CD8-positive, alpha-beta memory T cell (primary cell): ENCODE results near the gene PNLIPRP2. TPM values are rescaled to one million over a fixed set of nuclear protein-coding genes. Genes with fewer than 3 reads are reported as not detected.

Experiments used
- CTCF ChIA-PET: fragments of 350-600 bp; sonication (Branson Sonifier 250); formaldehyde crosslinking; loops from one replicate; lab custom pipeline; 2021; ENCODE audit warnings: antibody characterized with exemption; lab: Charles Lee
- POLR2A ChIA-PET: fragments of 350-600 bp; sonication (Branson Sonifier 250); formaldehyde crosslinking; loops from one replicate; lab custom pipeline; 2021; ENCODE audit warnings: antibody characterized with exemption; lab: Charles Lee
- DNase-seq, 5 donors: peaks; one replicate each; pipeline versions ENCODE4 v3.0.0 to v3.0.0-alpha.2; 2020 to 2022; ENCODE audit warnings: mixed read lengths in 1 of 5
- H3K27ac ChIP-seq: one replicate; pipeline ENCODE4 v1.7.0; 2013; ENCODE audit warnings: low read depth, mild to moderate bottlenecking, low read length, moderate library complexity
- H3K27me3 ChIP-seq: 2 replicates; pipeline ENCODE4 v1.7.0; 2013; ENCODE audit warnings: low read length, mild to moderate bottlenecking; ENCODE audit not compliant: insufficient read depth, poor library complexity, severe bottlenecking
- H3K36me3 ChIP-seq: 2 replicates; pipeline ENCODE4 v1.7.0; 2013; ENCODE audit warnings: mild to moderate bottlenecking, low read length, moderate library complexity; ENCODE audit not compliant: insufficient read depth
- H3K4me1 ChIP-seq: 2 replicates; pipeline ENCODE4 v1.7.0; 2013; ENCODE audit warnings: mild to moderate bottlenecking, low read length, moderate library complexity; ENCODE audit not compliant: insufficient read depth
- H3K4me3 ChIP-seq: 2 replicates; pipeline ENCODE4 v1.7.0; 2013; ENCODE audit warnings: mild to moderate bottlenecking, low read length
- H3K9me3 ChIP-seq: 2 replicates; pipeline ENCODE4 v1.7.0; 2013; ENCODE audit warnings: mild to moderate bottlenecking, low read length
- H3K27ac Mint-ChIP-seq, 8 donors: one replicate each; pipeline ENCODE4 v1.8.0; 2020 to 2021; ENCODE audit warnings: mixed read lengths in 8 of 8, mild to moderate bottlenecking in 6 of 8, inconsistent platforms in 3 of 8, moderate library complexity in 3 of 8
- H3K27me3 Mint-ChIP-seq, 2 donors: one replicate each; pipeline ENCODE4 v1.8.0; 2020 to 2021; ENCODE audit warnings: mixed read lengths in 2 of 2, mild to moderate bottlenecking in 1 of 2, moderate library complexity in 1 of 2
- H3K36me3 Mint-ChIP-seq, 3 donors: one replicate each; pipeline ENCODE4 v1.8.0; 2020 to 2021; ENCODE audit warnings: mixed read lengths in 3 of 3, inconsistent platforms in 1 of 3, mild to moderate bottlenecking in 1 of 3
- H3K4me1 Mint-ChIP-seq, 3 donors: one replicate each; pipeline ENCODE4 v1.8.0; 2020 to 2021; ENCODE audit warnings: mixed read lengths in 3 of 3, inconsistent platforms in 1 of 3, mild to moderate bottlenecking in 1 of 3
- H3K4me3 Mint-ChIP-seq, 7 donors: one replicate each; pipeline ENCODE4 v1.8.0; 2020 to 2021; ENCODE audit warnings: mixed read lengths in 7 of 7, mild to moderate bottlenecking in 6 of 7, moderate library complexity in 4 of 7, inconsistent platforms in 2 of 7
- H3K9me3 Mint-ChIP-seq, 5 donors: one replicate each; pipeline ENCODE4 v1.8.0; 2020 to 2022; ENCODE audit warnings: mixed read lengths in 5 of 5, mild to moderate bottlenecking in 3 of 5, moderate library complexity in 2 of 5, inconsistent platforms in 1 of 5
- polyA plus RNA-seq: library from polyadenylated mRNA; unstranded; fragments of 300-500 nt; fragmentation: Illumina TruSeq; gene quantifications from one replicate; pipeline ENCODE4 v1.2.3, GENCODE V29; 2021
- total RNA-seq, 2 experiments: library from RNA; stranded (reverse); gene quantifications; one replicate each; pipeline ENCODE4 v1.2.3, GENCODE V29; 2021

The PNLIPRP2 gene
- total and polyA plus RNA-seq, 3 experiments from 2014 or later: not detected

- peaks cover 0 to 2% (median 0%) of the 10 kb centered on the region in 5 donors for H3K9me3 Mint-ChIP-seq
- POLR2A ChIA-PET: no interaction called here
Observed at GRCh38 chr10:116690356-116691322, 69.9 kb downstream of the PNLIPRP2 start.

GRCh38 chr10:116691635-116692034 is 70.9 kb downstream of the PNLIPRP2 start:
- DNase-seq: no peak
- no peak overlapping the region for H3K27ac Mint-ChIP-seq
- peaks cover 0 to 3% (median 0%) of the 10 kb centered on the region in 3 donors for H3K4me1 Mint-ChIP-seq
- Histone ChIP-seq H3K4me1 (no peaks in the 10 kb centered on the region), H3K9me3 (no peaks in the 10 kb centered on the region), H3K36me3 (no peaks in the 10 kb centered on the region), H3K27ac (no peak overlapping the region), H3K4me3 (no peak overlapping the region), H3K27me3 (no peaks in the 10 kb centered on the region)
- H3K27me3 Mint-ChIP-seq: peaks cover 7% of the 10 kb centered on the region in 2 donors
- ChIA-PET POLR2A (no interaction called here), CTCF (no interaction called here)
- no peaks in the 10 kb centered on the region for H3K36me3 Mint-ChIP-seq
- no peak overlapping the region for H3K4me3 Mint-ChIP-seq
- H3K9me3 Mint-ChIP-seq: peaks cover 0 to 2% (median 0%) of the 10 kb centered on the region in 5 donors

More at GRCh38 chr10:116690356-116691322, 69.9 kb downstream of the PNLIPRP2 start:
- Histone ChIP-seq H3K27me3 (no peaks in the 10 kb centered on the region), H3K36me3 (no peaks in the 10 kb centered on the region), H3K4me1 (no peaks in the 10 kb centered on the region), H3K9me3 (no peaks in the 10 kb centered on the region), H3K27ac (no peak overlapping the region), H3K4me3 (no peak overlapping the region)
- Mint-ChIP-seq H3K4me3 (no peak overlapping the region), H3K27me3 (peaks cover 7% of the 10 kb centered on the region in 2 donors), H3K4me1 (peaks cover 0 to 3% (median 0%) of the 10 kb centered on the region in 3 donors), H3K27ac (no peak overlapping the region), H3K36me3 (no peaks in the 10 kb centered on the region)
- no peak for DNase-seq
- CTCF ChIA-PET: no interaction called here

- Mint-ChIP-seq H3K36me3 (no peaks in the 10 kb centered on the region), H3K27me3 (peaks cover 7 to 12% of the 10 kb centered on the region in 2 donors), H3K9me3 (peaks cover 0 to 2% (median 0%) of the 10 kb centered on the region in 5 donors), H3K27ac (no peak overlapping the region), H3K4me3 (no peak overlapping the region), H3K4me1 (peaks cover 0 to 3% (median 0%) of the 10 kb centered on the region in 3 donors)
- H3K27me3 ChIP-seq: no peaks in the 10 kb centered on the region
- CTCF ChIA-PET: no interaction called here
- H3K36me3 ChIP-seq: no peaks in the 10 kb centered on the region
- H3K4me1 ChIP-seq: no peaks in the 10 kb centered on the region
- no peak overlapping the region for H3K27ac ChIP-seq
- H3K4me3 ChIP-seq: no peak overlapping the region
- DNase-seq: no peak
- POLR2A ChIA-PET: no interaction called here
- no peaks in the 10 kb centered on the region for H3K9me3 ChIP-seq
Observed at GRCh38 chr10:116692225-116692624, 71.5 kb downstream of the PNLIPRP2 start.

- Mint-ChIP-seq H3K4me3 (no peak overlapping the region), H3K4me1 (no peaks in the 10 kb centered on the region), H3K27me3 (peaks cover under 1 to 9% of the 10 kb centered on the region in 2 donors), H3K27ac (no peak overlapping the region), H3K9me3 (peaks cover 0 to 2% (median 0%) of the 10 kb centered on the region in 5 donors), H3K36me3 (no peaks in the 10 kb centered on the region)
- H3K36me3 ChIP-seq: no peaks in the 10 kb centered on the region
- POLR2A ChIA-PET: no interaction called here
- H3K27ac ChIP-seq: no peak overlapping the region
- no peak for DNase-seq
- H3K9me3 ChIP-seq: no peaks in the 10 kb centered on the region
- H3K4me1 ChIP-seq: no peaks in the 10 kb centered on the region
- CTCF ChIA-PET: no interaction called here
- no peaks in the 10 kb centered on the region for H3K27me3 ChIP-seq
- H3K4me3 ChIP-seq: no peak overlapping the region
Observed at GRCh38 chr10:116694243-116694926, 73.6 kb downstream of the PNLIPRP2 start.

Other genes with a start within 250 kb of the PNLIPRP2 start
- gene PNLIPRP3, start 193.1 kb upstream of the PNLIPRP2 start, total RNA-seq: not detected
- gene PNLIPRP3, start 193.1 kb upstream of the PNLIPRP2 start, polyA plus RNA-seq: not detected
- gene PNLIP, start 75.0 kb upstream of the PNLIPRP2 start, total RNA-seq: not detected
- not detected for gene PNLIP, start 75.0 kb upstream of the PNLIPRP2 start, polyA plus RNA-seq
- not detected for gene PNLIPRP1, start 30.0 kb upstream of the PNLIPRP2 start, total RNA-seq
- not detected for gene PNLIPRP1, start 30.0 kb upstream of the PNLIPRP2 start, polyA plus RNA-seq
- under 1 TPM; 0.04 to 0.07 TPM for gene HSPA12A, start 121.6 kb downstream of the PNLIPRP2 start, total RNA-seq
- gene HSPA12A, start 121.6 kb downstream of the PNLIPRP2 start, polyA plus RNA-seq: not detected
- not detected for gene ENO4, start 228.5 kb downstream of the PNLIPRP2 start, total RNA-seq
- not detected for gene ENO4, start 228.5 kb downstream of the PNLIPRP2 start, polyA plus RNA-seq